Coronary artery (tissue), 2 donors: ENCODE results near the gene SKAP2.

Experiments
- DNase-seq: peaks from one replicate; pipeline ENCODE4 v3.0.0-alpha.2; 2017; ENCODE audit warnings: low spot score
- H3K27ac ChIP-seq, 2 donors: fragments of 200-600 bp; sonication (generic); one replicate each; pipeline ENCODE4 v1.5.1; 2016 to 2019
- H3K4me3 ChIP-seq: fragments of 200-600 bp; sonication (generic); 2 replicates; pipeline ENCODE4 v1.5.1; 2016; ENCODE audit warnings: mild to moderate bottlenecking, moderate library complexity
- CTCF ChIP-seq: fragments of 200-600 bp; sonication (generic); IDR thresholded peaks from one replicate; pipeline ENCODE4 v1.5.1; 2019; ENCODE audit warnings: antibody characterized with exemption

Gene SKAP2

GRCh38 chr7:26864309-26865093 lies at the start of gene SKAP2:
TSS of gene SKAP2 (minus strand) at chr7:26864590. CDS start at chr7:26864429, 161 bp downstream.
- Histone ChIP-seq H3K4me3 (peak within 1 kb of the TSS; percentile 80), H3K27ac (peak within 1 kb of the TSS; percentile 60 to 86)
- TF ChIP-seq CTCF = no peak
- DNase-seq = peak; percentile 95

- no peak for TF ChIP-seq CTCF
- DNase-seq = no peak
- Histone ChIP-seq H3K4me3 (no peak overlapping the region), H3K27ac (no peak overlapping the region)
Measured at GRCh38 chr7:26912933-26913536, 48.6 kb upstream of the SKAP2 start.

GRCh38 chr7:26912338-26912737 lies 47.9 kb upstream of the SKAP2 start:
- H3K27ac ChIP-seq = no peak overlapping the region
- no peak overlapping the region for H3K4me3 ChIP-seq
- no peak for DNase-seq
- no peak for TF ChIP-seq CTCF

GRCh38 chr7:26910221-26910620 lies 45.8 kb upstream of the SKAP2 start:
- no peak for DNase-seq
- Histone ChIP-seq H3K27ac (no peak overlapping the region), H3K4me3 (no peak overlapping the region)
- TF ChIP-seq CTCF = no peak

- H3K4me3 ChIP-seq = no peak overlapping the region
- no peak overlapping the region for H3K27ac ChIP-seq
- TF ChIP-seq CTCF = no peak
- DNase-seq = no peak
Measured at GRCh38 chr7:26900251-26900650, 35.9 kb upstream of the SKAP2 start.

- H3K4me3 ChIP-seq = no peak overlapping the region
- TF ChIP-seq CTCF = no peak
- no peak overlapping the region for H3K27ac ChIP-seq
- DNase-seq = no peak
Measured at GRCh38 chr7:26899519-26899918, 35.1 kb upstream of the SKAP2 start.

GRCh38 chr7:26898891-26899290 lies 34.5 kb upstream of the SKAP2 start:
- Histone ChIP-seq H3K27ac (no peak overlapping the region), H3K4me3 (no peak overlapping the region)
- DNase-seq = no peak
- TF ChIP-seq CTCF = no peak
